HG02571 (cell line): ENCODE data around the gene ANAPC13.

Source experiments
- ATAC-seq: cut with Tn5 transposase; IDR thresholded peaks from one replicate; pipeline ENCODE4 v1.9.1; 2021; ENCODE audit warnings: mild to moderate bottlenecking, moderate library complexity; ENCODE audit not compliant: unreplicated experiment

The ANAPC13 gene, protein sequence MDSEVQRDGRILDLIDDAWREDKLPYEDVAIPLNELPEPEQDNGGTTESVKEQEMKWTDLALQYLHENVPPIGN

DNA sequence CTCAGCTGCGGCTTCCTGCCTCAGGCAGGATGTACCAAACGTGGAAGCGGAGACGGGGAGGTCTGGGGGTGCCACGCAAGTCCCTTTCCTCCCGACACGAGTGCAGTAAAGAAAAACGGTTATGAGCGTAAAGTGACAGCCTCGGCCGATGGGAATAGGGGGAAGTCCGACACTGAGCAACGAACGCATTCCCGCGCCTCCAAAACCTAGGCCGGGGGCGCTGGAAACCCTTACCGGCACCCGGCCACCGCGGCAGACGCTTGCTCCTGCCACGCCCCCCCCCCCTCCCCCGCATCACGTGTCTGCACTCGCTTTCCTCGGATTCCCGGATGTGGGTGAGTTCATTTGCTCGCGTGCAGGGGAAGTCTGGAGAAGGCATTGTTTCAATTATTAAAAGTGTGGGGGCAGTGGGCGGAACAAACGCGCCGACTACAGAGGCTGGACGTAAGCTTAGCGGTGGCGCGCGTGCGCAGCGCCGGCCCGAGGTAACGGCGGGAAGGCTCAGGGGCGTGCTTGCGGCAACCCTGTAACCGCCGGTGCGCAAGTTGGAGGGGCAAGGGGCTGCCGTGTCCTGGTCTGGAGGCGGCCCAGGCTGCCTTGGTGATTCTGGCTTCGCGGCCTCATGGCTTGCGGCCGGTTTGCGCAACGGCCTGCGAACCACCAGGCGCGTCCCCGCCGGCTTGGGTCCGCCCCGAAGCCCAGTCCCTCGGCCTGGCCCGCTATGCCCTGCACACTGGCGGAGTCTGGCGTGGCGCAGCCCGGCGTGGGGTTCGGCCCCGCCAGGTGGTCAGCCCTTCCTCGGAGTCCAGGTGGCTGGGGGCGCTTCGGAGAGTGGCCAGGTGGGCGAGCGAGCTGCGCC, at the start of gene ANAPC13, which contains the start of gene CEP63:
TSS of gene ANAPC13 (minus strand) at position 268 of the 859 bp plus-strand sequence. CDS start 3,081 bp downstream, outside the sequence.
TSS of gene CEP63 (plus strand) at position 340 of the 859 bp plus-strand sequence. CDS start 9,264 bp downstream, outside the sequence.
- ATAC-seq = peak; percentile 84

DNA sequence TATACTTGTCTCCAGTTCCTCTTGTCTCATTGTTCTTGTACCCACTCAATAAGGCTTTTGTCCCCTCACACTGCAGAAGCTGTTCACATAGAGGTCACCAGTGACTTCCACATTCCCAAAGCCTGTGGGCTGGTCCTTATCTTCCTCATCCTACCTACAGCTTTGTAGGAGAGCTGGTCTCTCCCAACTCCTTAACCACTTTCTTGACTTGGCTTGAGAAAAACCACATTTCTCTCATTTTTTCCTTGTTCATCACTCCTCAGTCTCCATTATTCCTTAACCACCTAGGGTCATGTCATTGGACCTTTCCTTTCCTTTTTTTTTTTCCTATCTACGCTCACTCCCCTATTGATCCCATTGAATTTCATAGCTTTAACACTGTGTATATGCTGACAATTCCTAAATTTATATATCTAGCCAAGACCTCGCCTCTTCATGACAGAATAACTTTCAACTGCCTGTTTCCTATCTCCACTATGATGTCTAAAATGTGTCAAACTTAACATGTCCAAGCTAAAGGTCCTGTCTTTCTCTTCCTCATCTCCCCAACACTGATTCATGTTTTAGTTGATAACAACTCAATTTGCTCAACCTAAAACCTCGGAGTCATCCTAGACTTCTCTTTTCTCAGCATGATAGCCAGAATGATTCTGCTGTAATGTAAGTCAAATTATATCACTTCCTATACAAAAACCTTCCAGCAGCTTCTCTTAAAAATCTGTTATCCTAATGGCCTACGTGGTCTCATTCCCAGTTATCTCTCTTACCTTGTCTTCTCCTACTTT, 49.6 kb upstream of the ANAPC13 start:
- ATAC-seq = no peak

DNA sequence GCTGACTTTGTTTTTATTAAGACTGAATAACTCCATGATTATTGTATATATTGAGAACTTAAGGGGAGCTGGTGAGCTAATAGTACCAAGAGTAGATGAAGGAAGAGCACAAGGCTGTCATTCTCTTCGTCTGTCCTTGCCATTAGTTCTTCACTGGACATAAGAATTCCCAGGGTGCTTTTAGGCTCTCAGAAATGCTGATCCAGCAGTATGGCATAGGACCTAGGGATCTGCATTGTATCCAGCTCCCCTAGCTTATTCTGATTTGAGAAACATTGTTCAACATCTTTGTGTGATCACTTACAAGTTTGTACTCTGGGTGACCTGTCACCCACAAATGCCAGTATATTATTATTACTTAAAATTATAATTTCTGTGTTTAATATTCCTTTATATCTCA, 47.7 kb upstream of the ANAPC13 start:
- no peak for ATAC-seq

DNA sequence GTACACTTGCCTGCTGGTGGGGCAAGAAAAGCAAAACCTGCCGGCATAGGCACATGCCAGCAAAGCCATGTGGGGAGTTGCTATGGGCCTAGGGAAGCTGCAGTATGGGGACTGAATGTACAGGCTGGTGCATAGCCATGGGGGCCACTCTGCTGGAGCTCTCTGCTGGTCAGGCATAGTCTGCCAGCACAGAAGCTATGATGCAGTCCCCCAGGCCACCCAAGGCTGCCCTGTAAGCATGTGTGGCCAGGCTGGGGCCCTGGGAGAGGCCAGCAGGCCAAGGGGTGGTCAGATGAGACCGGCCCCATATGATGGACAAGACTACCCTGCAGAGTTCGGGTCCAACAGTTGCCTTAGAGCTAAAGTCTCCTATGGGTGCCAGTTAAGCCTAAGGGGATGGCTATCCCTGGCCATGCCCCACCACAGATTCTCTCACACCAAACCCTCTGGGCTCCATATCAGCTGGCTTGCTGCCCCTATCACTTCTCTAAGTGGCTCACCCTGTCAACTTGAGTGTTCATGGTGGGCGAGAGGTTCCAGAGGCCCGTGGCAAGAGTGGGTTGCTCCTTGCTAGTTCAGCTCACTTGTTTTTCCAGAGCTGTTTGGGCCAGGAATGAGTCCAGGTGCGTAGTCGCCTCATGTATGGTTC, 41.9 kb upstream of the ANAPC13 start:
- ATAC-seq = no peak

DNA sequence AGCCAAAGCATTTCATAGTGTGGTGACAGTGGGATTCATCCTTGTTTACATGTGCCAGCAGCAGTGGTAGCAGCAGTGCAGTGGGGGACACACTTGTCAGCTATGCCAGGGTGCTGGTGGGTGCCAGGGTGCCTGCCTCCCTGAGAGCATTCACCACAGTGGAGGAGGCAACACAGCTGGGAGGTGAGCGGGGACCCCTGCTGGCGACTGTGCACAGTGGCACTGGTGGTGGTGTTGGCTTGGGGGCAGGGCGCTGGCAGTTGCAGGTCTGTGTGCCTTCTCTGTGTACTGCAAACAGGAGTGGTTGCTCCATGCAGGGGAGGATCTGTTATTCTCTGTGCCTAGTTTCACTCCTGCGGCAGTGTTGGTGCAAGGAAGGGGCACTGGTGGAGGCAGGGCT, 41.3 kb upstream of the ANAPC13 start:
- ATAC-seq = no peak

DNA sequence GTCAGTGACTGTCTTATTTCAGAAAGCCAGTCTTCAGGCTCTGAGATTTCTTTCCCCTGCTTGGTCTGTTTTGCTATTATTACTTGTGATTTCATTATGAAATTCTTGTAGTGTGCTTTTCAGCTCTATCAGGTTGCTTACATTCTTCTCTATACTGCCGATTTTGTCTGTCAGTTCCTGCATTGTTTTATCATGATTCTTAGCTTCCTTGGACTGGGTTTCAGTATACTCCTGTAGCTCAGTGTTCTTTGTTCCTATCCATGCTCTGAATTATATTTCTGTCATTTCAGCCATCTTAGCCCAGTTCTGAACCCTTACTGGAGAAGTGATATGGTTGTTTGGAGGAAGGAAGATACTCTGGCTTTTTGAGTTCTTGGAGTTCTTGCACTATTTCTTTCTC, 40.5 kb upstream of the ANAPC13 start:
- no peak for ATAC-seq

DNA sequence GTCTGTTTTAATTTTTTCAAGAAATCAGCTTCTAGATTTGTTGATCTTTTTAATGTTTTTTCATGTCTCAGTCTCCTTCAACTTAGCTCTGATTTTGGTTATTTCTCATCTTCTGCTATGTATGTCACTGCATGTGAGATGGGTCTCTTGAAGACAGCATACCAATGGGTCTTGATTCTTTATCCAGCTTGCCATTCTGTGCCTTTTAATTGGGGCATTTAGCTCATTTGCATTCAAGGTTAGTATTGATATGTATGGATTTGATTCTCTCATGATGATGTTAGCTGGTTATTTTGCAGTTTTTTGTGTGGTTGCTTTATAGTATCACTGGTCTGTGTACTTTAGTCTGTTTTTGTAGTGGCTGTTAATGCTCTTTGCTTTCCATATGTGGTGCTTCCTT, 39.5 kb upstream of the ANAPC13 start:
- no peak for ATAC-seq

DNA sequence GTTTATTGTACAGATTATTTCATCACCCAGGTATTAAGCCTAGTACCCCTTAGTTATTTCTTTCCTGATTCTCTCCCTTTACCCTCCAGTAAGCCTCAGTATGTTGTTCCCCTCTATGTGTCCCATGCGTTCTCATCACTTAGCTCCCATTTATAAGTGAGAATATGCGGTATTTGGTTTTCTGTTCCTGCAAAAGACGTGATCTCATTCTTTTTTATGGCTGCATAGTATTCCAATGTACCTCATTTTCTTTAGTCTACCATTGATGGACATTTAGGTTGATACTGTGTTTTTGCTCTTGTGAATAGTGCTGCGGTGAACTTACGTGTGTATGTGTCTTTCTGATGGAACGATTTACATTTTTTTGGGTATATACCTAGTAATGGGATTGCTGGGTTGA, 36.8 kb upstream of the ANAPC13 start:
- no peak for ATAC-seq

DNA sequence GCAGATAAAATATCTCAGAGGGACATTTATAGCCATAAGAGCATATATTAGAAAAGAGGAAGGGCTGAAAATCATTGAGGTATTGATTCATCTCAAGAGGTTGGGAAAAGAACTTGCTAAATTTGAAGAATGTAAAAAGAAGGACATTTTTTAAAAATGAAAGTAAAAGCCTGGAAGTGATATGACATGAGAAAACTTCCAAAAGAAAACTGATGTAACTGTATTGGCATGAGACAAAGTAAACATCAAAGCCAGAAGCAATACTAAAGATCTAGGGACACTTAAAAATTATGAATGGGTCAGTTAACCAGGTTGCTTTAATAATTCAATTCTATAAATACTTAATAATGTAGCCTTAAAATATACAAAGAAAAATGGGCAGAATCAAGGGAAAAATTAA, 32.0 kb upstream of the ANAPC13 start:
- no peak for ATAC-seq

DNA sequence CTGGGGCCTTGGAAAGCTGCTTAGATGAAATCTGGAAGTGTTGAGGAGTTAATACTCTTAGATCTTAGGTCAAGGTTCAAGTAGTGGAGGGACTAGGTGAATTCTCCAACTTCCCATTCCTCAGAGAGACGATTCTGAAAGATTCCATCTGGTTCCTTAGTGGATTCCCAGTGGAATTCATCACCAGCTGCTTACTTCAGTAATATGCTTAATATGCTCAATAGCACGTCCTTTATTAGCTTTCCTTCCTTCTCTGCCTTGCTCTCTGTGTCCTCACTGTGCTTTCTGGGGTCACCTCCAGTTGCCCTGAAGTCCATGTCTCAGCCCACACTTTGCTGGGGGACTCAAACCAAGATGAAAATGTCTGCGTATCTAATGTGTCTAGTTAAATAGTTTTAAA, 31.1 kb upstream of the ANAPC13 start:
- no peak for ATAC-seq

DNA sequence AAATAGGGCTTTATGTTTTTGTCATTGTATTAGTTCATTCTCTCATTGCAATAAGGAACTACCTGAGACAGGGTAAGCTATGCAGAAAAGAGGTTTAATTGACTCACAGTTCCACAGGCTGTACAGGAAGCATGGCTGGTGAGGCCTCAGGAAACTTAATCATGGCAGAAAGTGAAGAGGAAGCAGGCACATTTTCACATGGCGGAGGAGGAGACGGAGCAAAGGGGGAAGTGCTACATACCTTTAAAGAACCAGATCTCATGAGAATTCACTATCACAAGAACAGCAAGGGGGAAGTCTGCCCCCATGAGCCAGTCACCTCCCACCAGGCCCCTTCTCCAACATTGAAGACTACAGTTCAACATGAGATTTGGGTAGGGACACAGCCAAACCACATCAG, 25.7 kb upstream of the ANAPC13 start:
- no peak for ATAC-seq

DNA sequence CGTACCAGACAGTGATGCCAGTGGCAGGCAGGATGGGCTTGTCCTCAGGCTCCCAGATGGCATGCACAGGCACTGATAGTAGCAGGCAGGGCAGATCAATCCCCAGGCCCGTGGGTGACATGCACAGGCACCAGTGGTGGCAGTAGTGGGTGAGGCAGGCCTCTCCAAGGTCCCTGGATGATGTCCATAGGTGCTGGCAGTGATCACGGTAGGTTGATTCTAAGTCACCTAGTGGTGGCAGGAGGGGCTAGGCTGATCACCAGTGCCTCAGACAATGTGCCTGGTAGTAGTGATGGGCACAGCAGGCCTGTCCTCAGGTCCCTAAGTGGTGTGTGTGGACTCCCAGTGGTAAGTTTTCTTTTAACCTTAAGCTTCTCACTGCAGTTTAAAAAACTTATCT, 19.7 kb upstream of the ANAPC13 start:
- ATAC-seq = no peak

DNA sequence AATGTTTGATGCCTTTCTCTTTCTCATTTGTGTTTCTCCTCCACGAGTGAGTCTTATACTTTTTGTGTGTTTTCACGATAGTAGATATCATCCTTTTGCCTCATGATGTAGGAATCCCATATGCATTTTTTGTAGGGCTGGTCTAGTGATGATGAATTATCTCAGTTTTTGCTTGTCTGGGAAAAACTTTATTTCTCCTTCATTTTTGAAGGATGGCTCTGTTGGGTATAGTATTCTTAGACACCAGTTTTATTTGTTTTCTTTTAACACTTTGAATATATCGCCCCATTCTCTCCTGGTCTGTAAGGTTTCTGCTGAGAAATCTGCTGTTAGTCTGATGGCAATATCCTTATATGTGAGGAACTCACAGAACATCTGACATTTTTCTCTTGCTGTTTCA, 18.3 kb upstream of the ANAPC13 start:
- no peak for ATAC-seq

DNA sequence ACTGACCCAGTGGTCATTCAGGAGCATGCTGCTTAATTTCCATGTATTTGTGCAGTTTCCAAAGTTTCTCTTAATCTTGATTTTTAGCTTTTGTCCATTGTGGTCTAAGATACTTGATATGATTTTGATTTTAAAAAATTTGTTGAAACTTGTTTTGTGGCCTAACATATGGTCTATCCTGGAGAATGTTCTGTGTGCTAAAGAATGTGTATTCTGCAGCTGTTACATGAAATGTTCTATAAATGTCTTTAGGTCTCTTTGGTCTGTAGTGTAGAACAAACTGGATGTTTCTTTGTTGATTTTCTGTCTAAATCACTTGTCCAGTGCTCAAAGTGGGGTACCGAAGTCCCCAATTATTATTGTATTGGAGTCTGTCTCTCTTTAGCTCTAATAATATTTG, 17.5 kb upstream of the ANAPC13 start:
- ATAC-seq = no peak

DNA sequence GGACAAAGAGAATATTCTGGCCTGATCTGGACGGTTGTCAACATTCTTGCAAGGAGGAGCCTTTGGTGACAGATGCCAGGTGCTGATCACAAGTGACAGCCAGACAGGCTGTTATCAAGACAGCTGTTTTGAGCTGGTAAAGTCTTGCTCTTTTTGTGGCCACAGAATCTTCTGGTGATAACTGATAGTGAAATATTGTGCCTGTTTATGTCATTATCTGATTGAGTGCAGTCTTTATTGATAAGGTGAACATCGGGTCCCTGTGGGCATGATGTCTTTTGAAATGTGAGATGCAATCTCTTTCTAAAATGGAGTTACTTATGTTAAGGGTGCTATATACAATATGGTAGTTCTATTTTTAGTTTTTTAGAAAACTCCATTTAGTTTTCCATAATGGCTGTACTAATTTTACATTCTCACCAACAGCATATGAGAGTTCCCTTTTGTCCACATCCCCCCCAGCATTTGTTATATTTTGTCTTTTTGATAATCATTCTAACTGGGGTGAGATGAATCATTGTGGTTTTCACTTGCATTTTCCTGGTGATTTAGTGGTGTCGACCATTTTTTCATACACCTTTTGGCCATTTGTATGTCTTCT, 10.8 kb upstream of the ANAPC13 start:
- no peak for ATAC-seq

DNA sequence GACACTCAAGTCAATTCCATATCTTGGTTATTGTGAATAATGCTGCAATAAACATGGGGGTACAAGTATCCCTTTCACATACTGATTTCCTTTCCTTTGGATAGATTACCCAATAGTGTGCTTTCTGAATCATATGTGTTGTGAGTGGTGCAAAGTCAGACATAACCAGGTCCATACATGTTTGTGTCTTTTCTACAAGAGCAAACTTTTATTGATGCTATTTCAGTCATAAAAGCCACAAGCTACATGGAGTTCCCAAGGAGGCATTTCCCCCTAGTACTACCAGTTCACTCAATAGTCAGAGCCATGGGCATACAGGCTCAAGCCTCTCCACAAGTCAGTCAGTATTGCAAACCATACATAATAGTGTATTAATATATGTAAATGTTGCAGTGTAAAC, 10.2 kb upstream of the ANAPC13 start:
- no peak for ATAC-seq

DNA sequence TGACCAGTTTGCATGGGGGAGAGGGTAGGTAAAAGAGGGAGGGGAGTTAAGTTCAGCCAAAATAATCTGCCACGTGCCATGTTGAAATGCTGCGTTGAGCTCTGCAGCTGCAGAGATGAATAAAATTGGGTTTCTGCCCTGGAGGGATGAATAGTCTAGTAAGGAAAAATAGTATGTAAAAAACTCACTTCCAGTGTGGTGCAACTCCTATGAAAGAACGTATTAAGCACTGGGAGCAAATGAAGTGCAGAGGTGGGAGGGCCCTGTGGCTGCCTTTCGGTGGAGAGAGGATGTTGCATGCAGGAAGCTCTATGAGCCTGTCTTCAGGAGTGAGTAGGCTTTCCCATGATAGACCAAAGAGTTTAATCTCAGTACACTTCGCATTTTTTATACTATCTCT, 8.7 kb upstream of the ANAPC13 start:
- no peak for ATAC-seq

DNA sequence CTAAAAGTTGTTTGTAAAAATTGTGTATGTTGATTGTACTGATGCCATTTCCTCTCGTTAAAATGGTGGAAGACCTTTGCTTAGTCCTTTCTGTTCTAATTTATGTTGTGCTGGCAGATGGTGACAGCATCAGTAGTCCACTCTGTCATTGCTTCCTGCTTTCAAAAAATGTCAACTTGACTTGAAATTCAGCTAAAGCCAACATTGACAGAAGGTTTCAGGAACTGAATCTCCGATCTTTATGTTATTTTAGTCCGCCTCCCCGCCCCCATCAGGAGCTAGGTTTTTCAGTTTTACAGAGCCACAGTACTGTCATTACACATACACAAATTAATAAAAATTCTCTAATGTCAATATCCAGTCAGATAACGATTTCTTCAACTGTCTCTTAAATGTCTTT, 1.6 kb upstream of the ANAPC13 start:
- no peak for ATAC-seq

DNA sequence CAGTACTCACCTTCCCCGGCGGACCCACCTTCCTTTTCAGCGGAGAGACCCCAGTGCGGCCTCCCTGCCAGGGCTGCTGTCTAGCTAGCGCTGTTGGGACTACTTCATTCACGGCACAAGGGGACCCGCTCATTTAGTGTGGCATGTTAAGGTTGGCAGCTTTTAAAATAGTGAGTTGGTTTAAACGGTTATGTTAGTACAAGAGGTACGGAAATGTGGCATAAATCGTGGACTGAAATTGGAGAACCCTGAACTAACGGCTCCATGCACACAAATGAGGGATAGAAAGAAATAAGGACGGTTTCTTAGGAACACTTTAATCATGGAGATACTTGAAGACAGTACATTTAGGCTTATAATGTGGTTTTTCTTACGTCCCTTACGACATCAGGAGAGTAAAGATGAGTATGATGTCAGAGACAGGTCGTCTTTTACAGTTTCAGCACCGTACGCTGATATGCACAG, 824 bp upstream of the ANAPC13 start:
- ATAC-seq = peak; percentile 17

DNA sequence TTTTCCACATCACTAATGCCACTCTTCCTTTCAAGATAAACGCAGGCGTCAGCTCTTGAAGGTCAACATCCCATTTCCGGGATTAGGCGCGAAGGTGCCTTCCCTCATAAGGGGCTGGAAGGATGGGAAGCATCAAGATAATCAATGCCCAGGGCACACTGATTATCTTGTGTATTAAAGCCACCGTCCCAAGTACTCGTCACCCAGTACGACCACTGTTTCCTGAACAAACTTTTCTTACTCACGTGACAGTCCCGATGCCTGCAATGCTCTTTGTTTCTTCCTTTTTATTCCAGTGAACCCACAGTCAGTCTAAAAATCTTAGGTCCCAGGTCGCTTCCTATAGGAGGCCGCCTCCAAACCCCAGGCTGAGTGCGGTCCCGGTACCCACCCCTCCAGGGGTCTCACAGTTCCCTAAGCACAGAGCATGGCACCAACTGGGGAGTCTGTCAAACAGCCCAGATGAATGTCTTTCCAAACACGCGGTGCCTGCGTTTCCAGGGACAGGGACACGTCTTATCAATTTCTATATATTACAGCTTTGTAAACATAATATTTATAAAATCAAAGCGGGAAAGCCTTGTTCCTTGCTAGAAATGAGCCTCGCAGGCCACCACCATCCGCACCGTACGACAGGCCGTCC, 589 bp downstream of the ANAPC13 start:
- ATAC-seq = peak; percentile 2
